Keratinocyte (primary cell): ENCODE data around the gene PAIP1. TPM values are rescaled to one million over a fixed set of nuclear protein-coding genes. Genes with fewer than 3 reads are reported as not detected.

Experiments
- DNase-seq: peaks from one replicate; pipeline ENCODE4 v3.0.0-alpha.2; 2011; ENCODE audit warnings: low read depth, missing footprints, low spot score
- FAIRE-seq: peaks from 2 replicates; lab custom pipeline; 2011; peaks lifted over from hg19 to GRCh38; lab: Jason Lieb, UNC
- H2AFZ ChIP-seq: 2 replicates; pipeline ENCODE4 v1.6.0; 2012; ENCODE audit warnings: low read length, control low read depth, inconsistent platforms; ENCODE audit not compliant: control insufficient read depth
- H3K27ac ChIP-seq: 2 replicates; pipeline ENCODE4 v1.5.1; 2011; ENCODE audit warnings: low read length; ENCODE audit not compliant: control insufficient read depth, insufficient read depth
- H3K27me3 ChIP-seq: 3 replicates; pipeline ENCODE4 v1.6.0; 2011; ENCODE audit warnings: low read length; ENCODE audit not compliant: control insufficient read depth, insufficient read depth; ENCODE audit errors: extremely low read depth
- H3K36me3 ChIP-seq, 2 experiments: 2 replicates in 1 of 2; 3 replicates in 1 of 2; pipeline ENCODE4 v1.5.1; 2011; ENCODE audit warnings: low read length in 2 of 2, mild to moderate bottlenecking in 1 of 2; ENCODE audit not compliant: control insufficient read depth in 2 of 2, insufficient read depth in 2 of 2; ENCODE audit errors: extremely low read depth in 1 of 2
- H3K4me1 ChIP-seq: 3 replicates; pipeline ENCODE4 v1.5.1; 2011; ENCODE audit warnings: low read length; ENCODE audit not compliant: control insufficient read depth, insufficient read depth; ENCODE audit errors: extremely low read depth
- H3K4me2 ChIP-seq: 3 replicates; pipeline ENCODE4 v1.6.0; 2011; ENCODE audit warnings: low read depth, low read length; ENCODE audit not compliant: control insufficient read depth, insufficient read depth; ENCODE audit errors: extremely low read depth
- H3K4me3 ChIP-seq, 3 experiments: fragments of 200-600 bp in 1 of 3; sonication (generic) in 1 of 3; 2 replicates in 2 of 3; 3 replicates in 1 of 3; pipeline ENCODE4 v1.5.1; 2011 to 2016; ENCODE audit warnings: low read length in 3 of 3, mild to moderate bottlenecking in 3 of 3, control low read depth in 2 of 3, inconsistent platforms in 1 of 3, low read depth in 1 of 3, mixed read lengths in 1 of 3, mixed run types in 1 of 3, moderate library complexity in 1 of 3; ENCODE audit not compliant: control insufficient read depth in 2 of 3, insufficient read depth in 2 of 3; ENCODE audit errors: extremely low read depth in 1 of 3
- H3K79me2 ChIP-seq: 2 replicates; pipeline ENCODE4 v1.6.0; 2012; ENCODE audit warnings: low read length; ENCODE audit not compliant: control insufficient read depth, insufficient read depth
- H3K9ac ChIP-seq: 3 replicates; pipeline ENCODE4 v1.6.0; 2011; ENCODE audit warnings: low read length; ENCODE audit not compliant: control insufficient read depth, insufficient read depth; ENCODE audit errors: extremely low read depth
- H3K9me1 ChIP-seq: 3 replicates; pipeline ENCODE4 v1.6.0; 2011; ENCODE audit warnings: low read length; ENCODE audit not compliant: control insufficient read depth, insufficient read depth; ENCODE audit errors: extremely low read depth
- H3K9me3 ChIP-seq: 2 replicates; pipeline ENCODE4 v1.5.1; 2012; ENCODE audit warnings: low read depth, low read length; ENCODE audit not compliant: control insufficient read depth
- H4K20me1 ChIP-seq: 3 replicates; pipeline ENCODE4 v1.6.0; 2011; ENCODE audit warnings: low read length; ENCODE audit not compliant: control insufficient read depth, insufficient read depth; ENCODE audit errors: extremely low read depth
- CTCF ChIP-seq, 3 experiments: IDR thresholded peaks in 1 of 3; conservative IDR thresholded peaks in 1 of 3; optimal IDR thresholded peaks in 1 of 3; 2 replicates in 2 of 3; 3 replicates in 1 of 3; pipeline versions ENCODE3 to v1.5.1; 2011; ENCODE audit warnings: low read length in 3 of 3, mild to moderate bottlenecking in 3 of 3, moderate library complexity in 2 of 3, control low read depth in 1 of 3, inconsistent platforms in 1 of 3; ENCODE audit not compliant: insufficient read depth in 2 of 3; ENCODE audit errors: extremely low read depth in 1 of 3
- EZH2 ChIP-seq: IDR thresholded peaks from one replicate; pipeline ENCODE4 v1.6.1; 2012; ENCODE audit warnings: inconsistent platforms, mild to moderate bottlenecking, low read length, moderate library complexity
- dilution Hi-C: fragments of 300-500 bp; cut with MboI; formaldehyde crosslinking; loops from one replicate; pipeline ENCODE4 v1.7.0; 2020; ENCODE audit warnings: low sequenced_read_pairs; ENCODE audit not compliant: extremely low pct_ligation_motif_present
- polyA plus RNA-seq, 5 experiments: library from polyadenylated mRNA; depleted of rRNA in 3 of 5; stranded (reverse) in 3 of 5; stranded (forward) in 1 of 5; unstranded in 1 of 5; fragments of >200 nt; gene quantifications; 1 replicate in 1 of 5; 2 replicates in 3 of 5; 3 replicates in 1 of 5; pipeline versions ENCODE4 v1.2.1 to v1.2.3, GENCODE V29; 2011 to 2012; ENCODE audit warnings: missing spikeins in 2 of 5, low read depth in 1 of 5, low replicate concordance in 1 of 5

The PAIP1 gene
- polyA plus RNA-seq, 1 donor (not counting 4 experiments of a cell fraction or from before 2014, with no cell fraction given) = 115 TPM

- no peaks in the 10 kb centered on the region for H3K9me3 ChIP-seq
- H3K9me1 ChIP-seq = no peaks in the 10 kb centered on the region
- no peaks in the 10 kb centered on the region for H4K20me1 ChIP-seq
- H3K9ac ChIP-seq = no peak overlapping the region
- no peak overlapping the region for H2AFZ ChIP-seq
- no peak for FAIRE-seq
- H3K27me3 ChIP-seq = no peaks in the 10 kb centered on the region
- no peak overlapping the region for H3K4me2 ChIP-seq
- TF ChIP-seq CTCF (optimal IDR thresholded peaks at IDR 0.05 in 1 of 3, IDR thresholded peaks at IDR 0.05 in 1 of 3, conservative IDR thresholded peaks at IDR 0.05 in 1 of 3; ENCODE audit: extremely low read depth in 1 of 3, insufficient read depth in 2 of 3, low read length in 3 of 3) (no peak), EZH2 (no peak)
- H3K79me2 ChIP-seq = no peaks in the 10 kb centered on the region
- no peaks in the 10 kb centered on the region for H3K4me1 ChIP-seq
- no peak overlapping the region for H3K27ac ChIP-seq
- dilution Hi-C loops = no loop called here
- H3K4me3 ChIP-seq = no peak overlapping the region
- DNase-seq = no peak
- H3K36me3 ChIP-seq = no peaks in the 10 kb centered on the region
These were observed 8.2 kb upstream of the PAIP1 start for GRCh38 chr5:43565043-43565442.

- H3K4me1 ChIP-seq = no peaks in the 10 kb centered on the region
- H3K9me1 ChIP-seq = no peaks in the 10 kb centered on the region
- H2AFZ ChIP-seq = no peak overlapping the region
- FAIRE-seq (no peak), DNase-seq (no peak)
- H3K4me3 ChIP-seq = no peak overlapping the region
- H3K27ac ChIP-seq = no peak overlapping the region
- no peak overlapping the region for H3K9ac ChIP-seq
- no peaks in the 10 kb centered on the region for H3K9me3 ChIP-seq
- TF ChIP-seq EZH2 = no peak
- no peak for TF ChIP-seq CTCF (optimal IDR thresholded peaks at IDR 0.05 in 1 of 3, IDR thresholded peaks at IDR 0.05 in 1 of 3, conservative IDR thresholded peaks at IDR 0.05 in 1 of 3; ENCODE audit: extremely low read depth in 1 of 3, insufficient read depth in 2 of 3, low read length in 3 of 3)
- no peak overlapping the region for H3K4me2 ChIP-seq
- no peaks in the 10 kb centered on the region for H3K36me3 ChIP-seq
- no peaks in the 10 kb centered on the region for H4K20me1 ChIP-seq
- H3K79me2 ChIP-seq = no peaks in the 10 kb centered on the region
- dilution Hi-C loops = no loop called here
- no peaks in the 10 kb centered on the region for H3K27me3 ChIP-seq
These were observed 7.5 kb upstream of the PAIP1 start for GRCh38 chr5:43564289-43564850.
